Hepatocyte (in vitro differentiated cells): ENCODE results near the gene HAUS6. TPM values are rescaled to one million over a fixed set of nuclear protein-coding genes. Genes with fewer than 3 reads are reported as not detected.

Source experiments
- DNase-seq: peaks from one replicate; pipeline ENCODE4 v3.0.0-alpha.2; 2016; ENCODE audit warnings: low spot score
- H2AFZ ChIP-seq: fragments of 200-600 bp; sonication (generic); 2 replicates; pipeline ENCODE4 v1.6.0; 2016; ENCODE audit warnings: antibody characterized with exemption, mild to moderate bottlenecking
- H3K27ac ChIP-seq: fragments of 200-600 bp; sonication (generic); 2 replicates; pipeline ENCODE4 v1.5.1; 2016; ENCODE audit warnings: mild to moderate bottlenecking
- H3K27me3 ChIP-seq: fragments of 200-600 bp; sonication (generic); 2 replicates; pipeline ENCODE4 v1.6.1; 2016
- H3K36me3 ChIP-seq: fragments of 200-600 bp; sonication (generic); replicated peaks from 2 replicates; pipeline ENCODE4 v1.5.1; 2016; ENCODE audit warnings: low read depth; ENCODE audit not compliant: insufficient read depth
- H3K4me1 ChIP-seq: fragments of 200-600 bp; sonication (generic); 2 replicates; pipeline ENCODE4 v1.5.1; 2016; ENCODE audit warnings: mild to moderate bottlenecking, moderate library complexity; ENCODE audit not compliant: insufficient read depth
- H3K4me2 ChIP-seq: fragments of 200-600 bp; sonication (generic); 2 replicates; pipeline ENCODE4 v1.6.0; 2016
- H3K4me3 ChIP-seq: fragments of 200-600 bp; sonication (generic); 2 replicates; pipeline ENCODE4 v1.5.1; 2016; ENCODE audit warnings: mild to moderate bottlenecking
- H3K79me2 ChIP-seq: fragments of 200-600 bp; sonication (generic); 2 replicates; pipeline ENCODE4 v1.6.0; 2017; ENCODE audit warnings: mild to moderate bottlenecking
- H3K9me2 ChIP-seq: fragments of 200-600 bp; sonication (generic); replicated peaks from 2 replicates; pipeline ENCODE4 v1.6.0; 2017; ENCODE audit warnings: mild to moderate bottlenecking; ENCODE audit not compliant: insufficient read depth
- H3K9me3 ChIP-seq: fragments of 200-600 bp; sonication (generic); 2 replicates; pipeline ENCODE4 v1.5.1; 2016; ENCODE audit warnings: low read depth, mild to moderate bottlenecking
- H4K20me1 ChIP-seq: fragments of 200-600 bp; sonication (generic); 2 replicates; pipeline ENCODE4 v1.6.0; 2016; ENCODE audit warnings: mild to moderate bottlenecking; ENCODE audit not compliant: insufficient read depth, poor library complexity, severe bottlenecking
- CTCF ChIP-seq: fragments of 200-600 bp; sonication (generic); IDR thresholded peaks from 2 replicates; pipeline ENCODE4 v1.5.1; 2016; ENCODE audit warnings: antibody characterized with exemption, mild to moderate bottlenecking; ENCODE audit not compliant: poor library complexity
- EZH2 ChIP-seq: fragments of 200-600 bp; sonication (generic); IDR thresholded peaks from 2 replicates; pipeline ENCODE4 v1.6.1; 2016; ENCODE audit warnings: antibody characterized with exemption, mild to moderate bottlenecking, borderline replicate concordance
- EZH2phosphoT487 ChIP-seq: fragments of 200-600 bp; sonication (generic); IDR thresholded peaks from one replicate; pipeline ENCODE4 v1.6.1; 2018; ENCODE audit warnings: antibody characterized with exemption, mild to moderate bottlenecking, low read depth, moderate library complexity; ENCODE audit not compliant: unreplicated experiment, severe bottlenecking
- WGBS: methylation state at CpG from one replicate; pipeline ENCODE4 v1.1.6; 2016; ENCODE audit warnings: low lambda C conversion rate; ENCODE audit errors: missing lambda C conversion rate; 5-methylcytosine and 5-hydroxymethylcytosine counted together
- polyA plus RNA-seq: library from polyadenylated mRNA; unstranded; fragments of >200 nt; fragmentation: Nextera tagmentation; extraction: Ambion mirVana; gene quantifications from 2 replicates; pipeline ENCODE4 v1.2.1, GENCODE V29; 2016
- total RNA-seq: library from RNA; depleted of rRNA; stranded (reverse); fragments of >200 nt; gene quantifications from 2 replicates; pipeline ENCODE4 v1.2.3, GENCODE V29; 2014

The HAUS6 gene
- total and polyA plus RNA-seq, 2 experiments from 2014 or later, result 2.2 to 10.7 TPM

- H3K4me1 ChIP-seq, result peaks cover 13% of the 10 kb centered on the region
- H3K4me3 ChIP-seq, result no peak overlapping the region
- no peaks in the 10 kb centered on the region for H3K36me3 ChIP-seq
- no peak overlapping the region for H3K27ac ChIP-seq
- TF ChIP-seq EZH2 (no peak), EZH2phosphoT487 (no peak), CTCF (no peak)
- 86% methylated on average over 6 of the region's 6 CpGs for WGBS
- no peak overlapping the region for H3K4me2 ChIP-seq
- no peaks in the 10 kb centered on the region for H3K79me2 ChIP-seq
- H3K9me2 ChIP-seq, result no peaks in the 10 kb centered on the region
- no peak overlapping the region for H2AFZ ChIP-seq
- no peaks in the 10 kb centered on the region for H3K27me3 ChIP-seq
- no peak for DNase-seq
- no peaks in the 10 kb centered on the region for H4K20me1 ChIP-seq
- no peaks in the 10 kb centered on the region for H3K9me3 ChIP-seq
These were observed 31.0 kb upstream of the HAUS6 start for GRCh38 chr9:19133549-19134345.

- TF ChIP-seq CTCF (no peak), EZH2 (no peak), EZH2phosphoT487 (no peak)
- no peak overlapping the region for H3K4me2 ChIP-seq
- no peak for DNase-seq
These were observed 27.7 kb upstream of the HAUS6 start for GRCh38 chr9:19130436-19130835.

GRCh38 chr9:19127871-19128500 lies 25.3 kb upstream of the HAUS6 start:
- Histone ChIP-seq H3K4me2 (peak overlapping the region; percentile 90), H3K36me3 (no peaks in the 10 kb centered on the region), H3K4me3 (peak overlapping the region; percentile 96), H3K27ac (peak overlapping the region; percentile 99), H3K4me1 (peaks cover 16% of the 10 kb centered on the region), H2AFZ (peak overlapping the region; percentile 86), H3K79me2 (peaks cover 42% of the 10 kb centered on the region), H4K20me1 (peaks cover 36% of the 10 kb centered on the region), H3K9me2 (no peaks in the 10 kb centered on the region), H3K27me3 (no peaks in the 10 kb centered on the region), H3K9me3 (no peaks in the 10 kb centered on the region)
- TF ChIP-seq EZH2phosphoT487 (no peak), CTCF (no peak), EZH2 (no peak)
- no peak for DNase-seq
- WGBS, result 7% methylated on average over 40 of the region's 40 CpGs

More at GRCh38 chr9:19130436-19130835, 27.7 kb upstream of the HAUS6 start:
- H3K36me3 ChIP-seq, result no peaks in the 10 kb centered on the region
- H3K4me3 ChIP-seq, result no peak overlapping the region
- no peaks in the 10 kb centered on the region for H3K9me3 ChIP-seq
- H2AFZ ChIP-seq, result no peak overlapping the region
- no peaks in the 10 kb centered on the region for H3K27me3 ChIP-seq
- peaks cover 12% of the 10 kb centered on the region for H4K20me1 ChIP-seq
- 57% methylated on average over 8 of the region's 8 CpGs for WGBS
- peak overlapping the region; percentile 99 for H3K27ac ChIP-seq
- H3K9me2 ChIP-seq, result no peaks in the 10 kb centered on the region
- H3K4me1 ChIP-seq, result peaks cover 13% of the 10 kb centered on the region
- H3K79me2 ChIP-seq, result peaks cover 18% of the 10 kb centered on the region
